Activated CD4-positive, alpha-beta T cell treated with anti-CD3 and anti-CD28 coated beads, Interleukin-2, amount 10 ng/mL, durations not matched to agents 7 days and 5 days (primary cell): ENCODE data around the gene UBASH3B. TPM values are rescaled to one million over a fixed set of nuclear protein-coding genes. Genes with fewer than 3 reads are reported as not detected.

Source experiments
- CTCF ChIA-PET: fragments of 350-600 bp; sonication (Branson Sonifier 250); formaldehyde crosslinking; loops from one replicate; lab custom pipeline; 2021; ENCODE audit warnings: antibody characterized with exemption; lab: Charles Lee
- POLR2A ChIA-PET: fragments of 350-600 bp; sonication (Branson Sonifier 250); formaldehyde crosslinking; loops from one replicate; lab custom pipeline; 2021; ENCODE audit warnings: antibody characterized with exemption; lab: Charles Lee
- DNase-seq: peaks from one replicate; pipeline ENCODE4 v3.0.0-alpha.2; 2020
- H3K27ac Mint-ChIP-seq: one replicate; pipeline ENCODE4 v1.8.0; 2021; ENCODE audit warnings: mild to moderate bottlenecking, moderate library complexity, mixed read lengths
- H3K27me3 Mint-ChIP-seq: one replicate; pipeline ENCODE4 v1.8.0; 2021; ENCODE audit warnings: mixed read lengths
- H3K36me3 Mint-ChIP-seq: one replicate; pipeline ENCODE4 v1.8.0; 2021; ENCODE audit warnings: low read depth, mixed read lengths
- H3K4me1 Mint-ChIP-seq: one replicate; pipeline ENCODE4 v1.8.0; 2021; ENCODE audit warnings: mixed read lengths
- H3K4me3 Mint-ChIP-seq: one replicate; pipeline ENCODE4 v1.8.0; 2021; ENCODE audit warnings: mild to moderate bottlenecking, moderate library complexity, mixed read lengths
- H3K9me3 Mint-ChIP-seq: one replicate; pipeline ENCODE4 v1.8.0; 2021; ENCODE audit warnings: mixed read lengths
- total RNA-seq, 2 experiments: library from RNA; stranded (reverse); gene quantifications; one replicate each; pipeline ENCODE4 v1.2.3, GENCODE V29; 2021

UBASH3B gene
- total RNA-seq, 2 experiments from 2014 or later: 15.2 to 15.8 TPM

GRCh38 chr11:122807731-122808477 is 152.4 kb downstream of the UBASH3B start:
- Mint-ChIP-seq H3K27me3 (no peaks in the 10 kb centered on the region), H3K4me3 (no peak overlapping the region), H3K4me1 (peaks cover 27% of the 10 kb centered on the region), H3K27ac (no peak overlapping the region), H3K9me3 (no peaks in the 10 kb centered on the region), H3K36me3 (peaks cover 6% of the 10 kb centered on the region)
- DNase-seq: no peak
- ChIA-PET POLR2A (no interaction called here), CTCF (interaction anchor here (0.6 to 1.5 kb wide), 6 partner anchors 9 to 213 kb away, joined by 3 to 8 read pairs (median 3); no protein-coding TSS in a partner anchor)

DNA sequence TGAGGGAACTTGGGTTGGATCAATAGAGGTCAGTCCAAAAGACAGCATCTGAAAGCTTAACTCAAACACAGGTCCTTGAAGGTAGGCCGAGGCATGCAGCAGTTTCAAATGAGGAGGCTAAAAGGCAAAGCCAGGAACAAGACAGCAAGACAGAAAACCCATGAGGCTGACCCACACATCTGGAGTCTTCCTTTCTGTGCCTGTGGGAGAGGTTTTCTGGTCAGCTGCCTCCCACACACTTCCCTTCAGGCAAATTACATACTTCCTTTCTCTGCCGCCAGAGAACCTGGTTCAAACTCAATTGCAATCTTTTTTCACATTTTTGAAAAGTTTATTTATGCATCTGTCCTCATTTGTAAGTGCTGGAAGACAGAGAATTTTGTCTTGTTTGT is 153.0 kb downstream of the UBASH3B start:
- POLR2A ChIA-PET: no interaction called here
- H3K27me3 Mint-ChIP-seq: no peaks in the 10 kb centered on the region
- CTCF ChIA-PET: interaction anchor here (0.7 to 1.1 kb wide), 3 partner anchors 9 to 16 kb away, joined by 3 to 5 read pairs (median 3); no protein-coding TSS in a partner anchor
- peaks cover 28% of the 10 kb centered on the region for H3K4me1 Mint-ChIP-seq
- no peaks in the 10 kb centered on the region for H3K9me3 Mint-ChIP-seq
- H3K36me3 Mint-ChIP-seq: peaks cover 6% of the 10 kb centered on the region
- no peak overlapping the region for H3K27ac Mint-ChIP-seq
- no peak for DNase-seq
- no peak overlapping the region for H3K4me3 Mint-ChIP-seq

DNA sequence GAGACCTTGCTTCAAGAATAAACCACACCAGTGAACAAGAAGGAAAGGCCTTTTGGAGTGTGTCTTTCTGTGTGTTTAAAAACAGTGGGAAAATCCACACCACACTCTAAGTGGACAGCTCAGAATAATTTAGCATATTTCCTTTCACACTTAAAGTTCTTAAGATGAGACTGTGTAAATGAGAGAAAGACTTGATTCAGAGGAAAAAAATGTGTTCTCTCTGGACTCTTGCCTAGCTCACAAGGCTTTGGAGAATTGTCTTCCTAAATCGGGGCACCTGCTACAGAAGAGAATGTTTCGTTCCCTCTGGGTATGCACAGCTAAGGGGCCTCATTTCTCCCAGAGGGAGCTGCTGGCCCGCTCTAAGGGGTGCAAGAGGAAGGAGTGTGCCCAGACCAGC is 154.3 kb downstream of the UBASH3B start:
- Mint-ChIP-seq H3K4me3 (no peak overlapping the region), H3K4me1 (peaks cover 26% of the 10 kb centered on the region), H3K27ac (no peak overlapping the region), H3K36me3 (peaks cover 6% of the 10 kb centered on the region), H3K9me3 (no peaks in the 10 kb centered on the region), H3K27me3 (no peaks in the 10 kb centered on the region)
- no peak for DNase-seq
- ChIA-PET CTCF (interaction anchor here (0.5 to 1.2 kb wide), 3 partner anchors 13 to 223 kb away, joined by 3 to 6 read pairs (median 3); no protein-coding TSS in a partner anchor), POLR2A (no interaction called here)

GRCh38 chr11:122811721-122812120 is 156.2 kb downstream of the UBASH3B start:
- ChIA-PET CTCF (no interaction called here), POLR2A (no interaction called here)
- Mint-ChIP-seq H3K27me3 (no peaks in the 10 kb centered on the region), H3K4me3 (no peak overlapping the region), H3K9me3 (no peaks in the 10 kb centered on the region), H3K4me1 (peaks cover 24% of the 10 kb centered on the region), H3K27ac (no peak overlapping the region), H3K36me3 (peaks cover 5% of the 10 kb centered on the region)
- DNase-seq: no peak

- Mint-ChIP-seq H3K27ac (no peak overlapping the region), H3K27me3 (no peaks in the 10 kb centered on the region), H3K36me3 (peaks cover 5% of the 10 kb centered on the region), H3K9me3 (no peaks in the 10 kb centered on the region), H3K4me1 (peaks cover 24% of the 10 kb centered on the region), H3K4me3 (no peak overlapping the region)
- ChIA-PET CTCF (interaction anchor here (1.4 kb wide), 1 partner anchor 184 kb away, joined by 3 read pairs; no protein-coding TSS in a partner anchor), POLR2A (no interaction called here)
- no peak for DNase-seq
These were observed 157.1 kb downstream of the UBASH3B start for GRCh38 chr11:122812638-122813037.

DNA sequence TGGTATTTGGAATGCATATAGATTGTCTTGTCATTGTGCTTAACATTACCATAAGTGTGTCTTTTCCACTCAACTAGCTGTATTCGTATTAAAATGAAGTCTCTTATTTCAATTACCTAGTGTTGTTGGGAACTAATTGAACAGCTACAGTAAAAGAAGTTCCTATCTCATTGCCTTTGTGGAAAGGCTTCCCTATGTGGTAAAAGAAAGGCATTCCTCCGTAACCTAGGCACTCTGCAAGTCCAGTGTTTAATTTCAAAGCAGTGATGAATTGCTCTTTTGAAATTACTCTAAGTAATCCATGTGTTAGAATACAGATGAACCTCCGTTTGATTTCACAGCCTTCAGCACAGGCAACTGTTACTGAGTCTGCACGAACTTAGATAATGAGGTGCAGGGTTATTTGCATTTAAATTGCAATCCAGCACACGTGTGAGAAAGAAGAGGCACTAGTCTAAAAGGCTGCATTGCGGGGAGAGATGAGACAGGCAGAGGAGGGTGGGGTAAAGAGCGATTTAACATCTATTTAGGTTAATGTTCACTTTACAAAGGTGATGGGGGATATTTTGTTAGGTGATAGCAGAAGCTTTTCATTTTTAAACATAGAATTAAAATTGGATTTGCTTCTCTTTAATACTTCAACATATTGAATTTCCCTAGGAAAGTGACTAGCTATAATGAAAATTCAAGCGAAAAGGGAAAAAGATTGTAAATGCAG is 157.8 kb downstream of the UBASH3B start:
- Mint-ChIP-seq H3K4me3 (no peak overlapping the region), H3K27me3 (no peaks in the 10 kb centered on the region), H3K9me3 (peaks cover 3% of the 10 kb centered on the region), H3K36me3 (peaks cover 5% of the 10 kb centered on the region), H3K27ac (no peak overlapping the region), H3K4me1 (peaks cover 19% of the 10 kb centered on the region)
- ChIA-PET CTCF (interaction anchor here (1.2 to 1.4 kb wide), 2 partner anchors 38 to 184 kb away, joined by 3 read pairs; no protein-coding TSS in a partner anchor), POLR2A (no interaction called here)
- DNase-seq: no peak

DNA sequence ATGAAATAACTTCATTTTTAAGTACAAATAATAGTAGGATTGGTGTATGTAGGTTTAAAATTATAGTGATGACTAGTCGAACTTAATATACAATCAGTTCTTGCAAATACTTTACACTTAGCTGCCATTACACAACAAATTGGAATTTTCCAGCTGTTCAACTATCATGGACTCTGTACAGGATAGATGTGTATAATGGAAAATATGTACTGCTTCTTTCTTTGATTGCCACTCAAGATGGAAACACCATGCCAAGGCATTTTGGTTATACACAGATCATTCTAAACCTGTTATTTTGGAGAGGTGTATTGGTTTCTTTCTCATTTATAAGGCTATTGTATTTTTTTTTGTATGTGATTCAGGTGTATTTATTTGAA is 158.4 kb downstream of the UBASH3B start:
- DNase-seq: no peak
- no peaks in the 10 kb centered on the region for H3K27me3 Mint-ChIP-seq
- H3K27ac Mint-ChIP-seq: no peak overlapping the region
- peaks cover 5% of the 10 kb centered on the region for H3K36me3 Mint-ChIP-seq
- CTCF ChIA-PET: interaction anchor here (1.2 kb wide), 1 partner anchor 37 kb away, joined by 3 read pairs; no protein-coding TSS in a partner anchor
- peaks cover 8% of the 10 kb centered on the region for H3K9me3 Mint-ChIP-seq
- H3K4me1 Mint-ChIP-seq: peaks cover 13% of the 10 kb centered on the region
- POLR2A ChIA-PET: no interaction called here
- H3K4me3 Mint-ChIP-seq: no peak overlapping the region

GRCh38 chr11:122814401-122814800 is 158.9 kb downstream of the UBASH3B start:
- H3K4me3 Mint-ChIP-seq: no peak overlapping the region
- DNase-seq: no peak
- ChIA-PET CTCF (no interaction called here), POLR2A (no interaction called here)
- H3K36me3 Mint-ChIP-seq: peaks cover 6% of the 10 kb centered on the region
- peaks cover 14% of the 10 kb centered on the region for H3K9me3 Mint-ChIP-seq
- H3K4me1 Mint-ChIP-seq: peaks cover 11% of the 10 kb centered on the region
- no peak overlapping the region for H3K27ac Mint-ChIP-seq
- H3K27me3 Mint-ChIP-seq: peaks cover under 1% of the 10 kb centered on the region

GRCh38 chr11:122815900-122816299 is 160.4 kb downstream of the UBASH3B start:
- CTCF ChIA-PET: no interaction called here
- no peak overlapping the region for H3K27ac Mint-ChIP-seq
- peaks cover 3% of the 10 kb centered on the region for H3K36me3 Mint-ChIP-seq
- peaks cover 2% of the 10 kb centered on the region for H3K27me3 Mint-ChIP-seq
- no peak for DNase-seq
- no peak overlapping the region for H3K4me3 Mint-ChIP-seq
- POLR2A ChIA-PET: no interaction called here
- H3K9me3 Mint-ChIP-seq: peaks cover 24% of the 10 kb centered on the region
- H3K4me1 Mint-ChIP-seq: peaks cover 11% of the 10 kb centered on the region

DNA sequence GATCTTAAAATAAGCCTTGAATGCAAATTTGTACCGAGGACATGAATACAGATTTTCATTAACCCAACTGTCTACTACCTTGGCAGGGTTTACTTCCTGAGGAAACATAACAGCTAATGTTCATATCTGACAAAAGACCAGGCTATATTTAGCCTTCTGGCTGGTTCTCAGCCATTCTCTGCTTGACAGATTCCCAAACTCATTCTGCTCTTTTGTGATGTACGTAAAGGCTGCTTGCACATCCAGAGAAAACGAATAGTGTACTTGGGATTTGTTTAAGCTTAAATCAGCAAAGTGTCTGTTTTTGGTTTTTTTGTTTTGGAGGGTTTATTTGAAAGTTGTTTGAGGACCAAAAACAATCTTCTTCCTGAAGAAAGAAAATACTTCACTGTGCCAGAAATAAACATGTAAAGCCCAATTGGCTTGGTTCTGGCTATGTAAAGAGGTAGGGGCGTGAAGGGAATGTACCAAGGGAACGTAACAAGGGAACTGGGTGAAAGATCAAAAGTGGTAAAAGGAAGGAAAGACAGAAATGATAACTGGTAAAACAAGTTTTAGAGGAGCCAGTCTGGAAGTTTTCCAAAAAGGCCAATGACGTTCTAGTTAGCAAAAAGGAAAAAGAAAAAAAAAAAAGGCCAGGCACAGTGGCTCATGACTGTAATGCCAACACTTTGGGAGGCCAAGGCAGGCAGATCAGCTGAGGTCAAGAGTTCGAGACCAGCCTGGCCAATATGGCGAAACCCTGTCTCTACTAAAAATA is 161.4 kb downstream of the UBASH3B start:
- peaks cover 27% of the 10 kb centered on the region for H3K9me3 Mint-ChIP-seq
- H3K27me3 Mint-ChIP-seq: peaks cover 2% of the 10 kb centered on the region
- ChIA-PET POLR2A (no interaction called here), CTCF (interaction anchor here (1.6 kb wide), 1 partner anchor 9 kb away, joined by 5 read pairs; no protein-coding TSS in a partner anchor)
- peaks cover 3% of the 10 kb centered on the region for H3K36me3 Mint-ChIP-seq
- H3K27ac Mint-ChIP-seq: no peak overlapping the region
- peaks cover 10% of the 10 kb centered on the region for H3K4me1 Mint-ChIP-seq
- DNase-seq: no peak
- no peak overlapping the region for H3K4me3 Mint-ChIP-seq

DNA sequence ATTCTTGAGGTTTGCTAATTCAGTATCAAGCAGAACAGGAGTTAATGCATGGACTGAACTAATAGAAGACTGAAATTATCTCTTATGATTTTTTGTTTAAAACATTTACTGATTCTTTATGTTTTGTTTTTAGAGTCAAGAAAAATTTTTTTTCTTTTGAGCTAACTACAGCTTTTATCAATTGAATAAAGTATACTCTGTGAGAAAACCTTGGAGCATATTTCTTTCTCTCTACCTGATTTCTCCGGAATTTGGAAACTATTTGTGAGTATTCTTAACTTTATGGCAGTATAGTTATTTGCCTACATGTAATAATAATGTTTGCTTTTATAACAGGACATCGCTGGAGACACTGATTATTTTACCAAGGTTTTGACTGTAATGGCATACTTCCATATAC is 164.6 kb downstream of the UBASH3B start:
- DNase-seq: no peak
- Mint-ChIP-seq H3K9me3 (peaks cover 32% of the 10 kb centered on the region), H3K27me3 (peaks cover 6% of the 10 kb centered on the region), H3K4me3 (no peak overlapping the region), H3K4me1 (peaks cover 1% of the 10 kb centered on the region), H3K36me3 (peaks cover 3% of the 10 kb centered on the region), H3K27ac (no peak overlapping the region)
- ChIA-PET CTCF (no interaction called here), POLR2A (no interaction called here)

DNA sequence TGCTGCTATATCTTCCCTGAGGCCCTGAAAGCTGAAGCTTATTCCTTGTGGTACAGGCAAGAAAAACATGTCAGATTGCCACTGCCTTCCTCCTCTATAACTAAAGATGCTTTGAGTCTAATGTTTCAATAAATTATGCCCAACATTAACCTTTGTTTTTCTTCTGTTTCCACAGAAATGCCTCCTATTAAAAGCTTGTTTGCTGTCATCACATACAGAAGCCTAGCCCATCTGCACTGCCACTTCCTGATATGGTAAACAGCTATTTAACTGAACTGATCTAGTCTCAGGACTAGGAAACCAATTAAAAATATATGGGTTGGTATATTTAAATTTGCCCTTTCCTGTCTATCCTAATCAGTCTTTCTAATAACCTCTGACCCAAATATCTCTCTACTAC is 165.6 kb downstream of the UBASH3B start:
- no peak for DNase-seq
- ChIA-PET CTCF (no interaction called here), POLR2A (interaction anchor here (0.6 kb wide), 1 partner anchor 174 kb away, joined by 3 read pairs; no protein-coding TSS in a partner anchor)
- no peak overlapping the region for H3K4me3 Mint-ChIP-seq
- H3K27me3 Mint-ChIP-seq: peaks cover 6% of the 10 kb centered on the region
- H3K36me3 Mint-ChIP-seq: peaks cover 3% of the 10 kb centered on the region
- peaks cover 1% of the 10 kb centered on the region for H3K4me1 Mint-ChIP-seq
- no peak overlapping the region for H3K27ac Mint-ChIP-seq
- H3K9me3 Mint-ChIP-seq: peaks cover 38% of the 10 kb centered on the region
